GM18907 (cell line): ENCODE results near the gene ENTREP1.
"Not testable (repeated sequence)": the region's sequence is repeated elsewhere in the genome, so short reads cannot be mapped to it uniquely, and the experiment has no call there.

Experiments
- ATAC-seq: cut with Tn5 transposase; IDR thresholded peaks from one replicate; pipeline ENCODE4 v1.9.1; 2021; ENCODE audit warnings: mild to moderate bottlenecking, moderate library complexity; ENCODE audit not compliant: unreplicated experiment

Gene ENTREP1

GRCh38 chr9:69324549-69325401 is at the start of gene ENTREP1:
ENTREP1 (plus strand) TSS chr9:69325215; CDS start chr9:69325310, 95 bp downstream.
- peak; percentile 75 for ATAC-seq

- no peak for ATAC-seq
These were observed 48.2 kb upstream of the ENTREP1 start for GRCh38 chr9:69276775-69277174.

- ATAC-seq = peak; percentile 81
These were observed 45.8 kb upstream of the ENTREP1 start for GRCh38 chr9:69279084-69279731.

- ATAC-seq = no peak
These were observed 45.3 kb upstream of the ENTREP1 start for GRCh38 chr9:69279733-69280132.

GRCh38 chr9:69283003-69283402 is 42.0 kb upstream of the ENTREP1 start:
- no peak for ATAC-seq

- ATAC-seq = no peak
These were observed 32.9 kb upstream of the ENTREP1 start for GRCh38 chr9:69292078-69292477.

GRCh38 chr9:69293156-69293555 is 31.9 kb upstream of the ENTREP1 start:
- no peak for ATAC-seq

- ATAC-seq = no peak
These were observed 29.0 kb upstream of the ENTREP1 start for GRCh38 chr9:69295872-69296552.

GRCh38 chr9:69297300-69297980 is 27.6 kb upstream of the ENTREP1 start:
- ATAC-seq = no peak

- ATAC-seq = no peak
These were observed 25.7 kb upstream of the ENTREP1 start for GRCh38 chr9:69299315-69299714.

GRCh38 chr9:69299826-69300225 is 25.2 kb upstream of the ENTREP1 start:
- no peak for ATAC-seq

- ATAC-seq = no peak
These were observed 21.7 kb upstream of the ENTREP1 start for GRCh38 chr9:69303331-69303730.

GRCh38 chr9:69306895-69307445 is 18.0 kb upstream of the ENTREP1 start:
- not testable (repeated sequence) for ATAC-seq

- no peak for ATAC-seq
These were observed 17.4 kb upstream of the ENTREP1 start for GRCh38 chr9:69307446-69308205.

GRCh38 chr9:69308206-69308931 is 16.6 kb upstream of the ENTREP1 start:
- no peak for ATAC-seq

GRCh38 chr9:69313175-69313574 is 11.8 kb upstream of the ENTREP1 start:
- ATAC-seq = no peak

GRCh38 chr9:69314547-69314946 is 10.5 kb upstream of the ENTREP1 start:
- no peak for ATAC-seq

GRCh38 chr9:69317081-69317480 is 7.9 kb upstream of the ENTREP1 start:
- no peak for ATAC-seq

GRCh38 chr9:69317894-69318293 is 7.1 kb upstream of the ENTREP1 start:
- peak; percentile 98 for ATAC-seq
